Activated B cell treated with CpG ODN at 0.5 μM for 24 hours (primary cell): Measurements from ENCODE around the gene FHIT. TPM values are rescaled to one million over a fixed set of nuclear protein-coding genes. Genes with fewer than 3 reads are reported as not detected.

ENCODE experiments used
- ATAC-seq: fragments of 200-7000 bp; cut with Tn5 transposase; one replicate; pipeline ENCODE4 v1.10.0; 2021; ENCODE audit warnings: low read depth, mild to moderate bottlenecking, moderate library complexity
- CTCF ChIA-PET: fragments of 350-600 bp; sonication (Branson Sonifier 250); formaldehyde crosslinking; loops from one replicate; lab custom pipeline; 2021; ENCODE audit warnings: antibody characterized with exemption; lab: Charles Lee
- POLR2A ChIA-PET: fragments of 350-600 bp; sonication (Branson Sonifier 250); formaldehyde crosslinking; loops from one replicate; lab custom pipeline; 2021; ENCODE audit warnings: antibody characterized with exemption; lab: Charles Lee
- DNase-seq: peaks from one replicate; pipeline ENCODE4 v3.0.0; 2022
- H3K27ac Mint-ChIP-seq: one replicate; pipeline ENCODE4 v1.8.0; 2020; ENCODE audit warnings: mixed read lengths
- H3K27me3 Mint-ChIP-seq: one replicate; pipeline ENCODE4 v1.8.0; 2021; ENCODE audit warnings: mixed read lengths
- H3K36me3 Mint-ChIP-seq: one replicate; pipeline ENCODE4 v1.8.0; 2021; ENCODE audit warnings: low read depth, mixed read lengths
- H3K4me1 Mint-ChIP-seq: one replicate; pipeline ENCODE4 v1.8.0; 2021; ENCODE audit warnings: mixed read lengths
- H3K4me3 Mint-ChIP-seq: one replicate; pipeline ENCODE4 v1.8.0; 2020; ENCODE audit warnings: mild to moderate bottlenecking, mixed read lengths
- H3K9me3 Mint-ChIP-seq: one replicate; pipeline ENCODE4 v1.8.0; 2020; ENCODE audit warnings: mixed read lengths
- intact Hi-C: fragments of 100-400 bp; cut with micrococcal nuclease; formaldehyde crosslinking; loops from one replicate; pipeline ENCODE4 v1.15.1; 2024
- total RNA-seq: library from RNA; stranded (reverse); gene quantifications from 2 replicates; pipeline ENCODE4 v1.2.3, GENCODE V29; 2022
- TF ChIP-seq, protein P1 (sequence below): fragments of 200-600 bp; IDR thresholded peaks from one replicate; pipeline ENCODE4 v1.8.0; 2022; ENCODE audit warnings: antibody characterized with exemption, mild to moderate bottlenecking

The FHIT gene
- total RNA-seq, 1 donor from 2014 or later = 5.5 TPM

DNA sequence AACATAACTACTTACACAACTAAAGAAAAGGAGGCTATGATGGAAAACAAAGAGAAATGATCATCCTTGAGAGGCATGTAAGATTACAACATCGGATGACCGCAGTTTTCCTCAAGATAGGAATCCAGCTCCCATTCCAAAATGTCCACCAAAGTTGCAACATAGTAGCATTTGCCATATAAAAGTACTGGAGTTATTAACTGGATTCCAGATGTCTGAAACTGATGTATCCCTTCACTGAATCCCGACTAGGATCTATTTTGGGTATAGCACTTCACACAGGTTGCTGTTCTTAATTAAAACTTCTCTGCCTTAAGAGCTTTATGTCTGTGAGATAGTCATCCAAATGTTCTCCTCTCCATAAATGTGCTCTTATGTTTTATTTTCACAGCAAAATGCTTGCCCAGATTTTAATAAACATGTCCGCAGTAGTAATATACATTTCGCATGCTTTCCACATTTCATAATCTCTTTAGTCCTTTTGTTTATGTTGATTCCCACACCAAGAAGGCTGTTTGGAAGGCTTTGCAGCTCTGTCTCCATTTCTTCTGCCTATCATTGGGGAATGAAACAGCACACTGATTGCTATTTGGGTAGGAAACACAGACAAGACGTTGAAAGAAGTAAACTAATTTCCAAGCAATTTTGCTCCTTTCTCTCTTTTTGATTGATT lies 1484.9 kb downstream of the FHIT start:
- no peak overlapping the region for H3K27ac Mint-ChIP-seq
- POLR2A ChIA-PET = no interaction called here
- intact Hi-C loops = no loop called here
- CTCF ChIA-PET = interaction anchor here (1.5 kb wide), 1 partner anchor 10 kb away, joined by 3 read pairs; no protein-coding TSS in a partner anchor
- H3K4me1 Mint-ChIP-seq = peaks cover 3% of the 10 kb centered on the region
- no peaks in the 10 kb centered on the region for H3K36me3 Mint-ChIP-seq
- no peak overlapping the region for H3K4me3 Mint-ChIP-seq
- TF ChIP-seq, protein P1, sequence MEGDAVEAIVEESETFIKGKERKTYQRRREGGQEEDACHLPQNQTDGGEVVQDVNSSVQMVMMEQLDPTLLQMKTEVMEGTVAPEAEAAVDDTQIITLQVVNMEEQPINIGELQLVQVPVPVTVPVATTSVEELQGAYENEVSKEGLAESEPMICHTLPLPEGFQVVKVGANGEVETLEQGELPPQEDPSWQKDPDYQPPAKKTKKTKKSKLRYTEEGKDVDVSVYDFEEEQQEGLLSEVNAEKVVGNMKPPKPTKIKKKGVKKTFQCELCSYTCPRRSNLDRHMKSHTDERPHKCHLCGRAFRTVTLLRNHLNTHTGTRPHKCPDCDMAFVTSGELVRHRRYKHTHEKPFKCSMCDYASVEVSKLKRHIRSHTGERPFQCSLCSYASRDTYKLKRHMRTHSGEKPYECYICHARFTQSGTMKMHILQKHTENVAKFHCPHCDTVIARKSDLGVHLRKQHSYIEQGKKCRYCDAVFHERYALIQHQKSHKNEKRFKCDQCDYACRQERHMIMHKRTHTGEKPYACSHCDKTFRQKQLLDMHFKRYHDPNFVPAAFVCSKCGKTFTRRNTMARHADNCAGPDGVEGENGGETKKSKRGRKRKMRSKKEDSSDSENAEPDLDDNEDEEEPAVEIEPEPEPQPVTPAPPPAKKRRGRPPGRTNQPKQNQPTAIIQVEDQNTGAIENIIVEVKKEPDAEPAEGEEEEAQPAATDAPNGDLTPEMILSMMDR = no peak
- ATAC-seq (no peak), DNase-seq (no peak)
- no peaks in the 10 kb centered on the region for H3K9me3 Mint-ChIP-seq
- H3K27me3 Mint-ChIP-seq = no peaks in the 10 kb centered on the region

DNA sequence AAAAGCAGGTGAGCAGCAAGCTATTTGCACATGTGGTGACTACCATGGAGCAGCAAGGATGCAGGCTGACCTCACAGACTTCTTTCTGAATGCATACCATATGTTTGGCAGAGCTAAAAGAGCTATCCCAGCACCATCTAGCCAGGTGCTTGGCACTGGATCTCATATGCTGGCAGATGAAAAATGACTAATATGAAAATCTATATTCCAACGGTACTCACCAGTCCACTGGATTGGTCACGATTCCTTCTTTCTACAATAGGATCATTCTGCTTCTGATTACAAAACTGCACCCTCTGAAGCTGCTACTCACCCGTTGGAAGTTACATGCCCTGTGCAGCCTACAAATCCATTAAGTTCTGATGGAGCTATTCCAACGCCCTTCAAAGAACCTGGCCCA lies 1487.1 kb downstream of the FHIT start:
- no peak for DNase-seq
- TF ChIP-seq, protein P1 = no peak
- Mint-ChIP-seq H3K4me3 (no peak overlapping the region), H3K27me3 (no peaks in the 10 kb centered on the region), H3K9me3 (no peaks in the 10 kb centered on the region), H3K27ac (no peak overlapping the region), H3K4me1 (peaks cover 9% of the 10 kb centered on the region), H3K36me3 (no peaks in the 10 kb centered on the region)
- POLR2A ChIA-PET = no interaction called here
- intact Hi-C loops = no loop called here
- ATAC-seq = no peak
- CTCF ChIA-PET = no interaction called here

DNA sequence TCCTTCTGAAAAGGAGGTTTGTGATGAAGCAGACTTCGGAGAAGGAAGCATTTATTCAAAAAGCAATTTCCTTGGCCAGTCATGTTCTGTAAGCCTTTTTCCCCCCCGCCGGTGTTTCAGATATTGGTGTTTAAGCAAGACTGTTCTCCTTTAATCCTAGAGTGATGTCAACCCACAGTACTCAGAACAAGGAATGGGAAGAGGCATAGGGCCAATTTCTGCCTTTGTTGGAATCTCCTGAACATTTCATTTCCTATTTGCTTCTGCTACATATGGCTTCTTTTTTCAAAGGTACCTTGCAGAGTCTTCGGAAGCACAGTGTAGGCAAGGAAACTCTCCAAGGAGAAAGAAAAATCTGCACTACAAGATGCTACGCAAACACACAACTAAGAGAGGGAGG lies 1488.3 kb downstream of the FHIT start:
- TF ChIP-seq, protein P1 = no peak
- no peaks in the 10 kb centered on the region for H3K9me3 Mint-ChIP-seq
- ATAC-seq (no peak), DNase-seq (no peak)
- H3K27ac Mint-ChIP-seq = no peak overlapping the region
- ChIA-PET CTCF (no interaction called here), POLR2A (no interaction called here)
- no peak overlapping the region for H3K4me3 Mint-ChIP-seq
- intact Hi-C loops = no loop called here
- H3K4me1 Mint-ChIP-seq = peaks cover 13% of the 10 kb centered on the region
- no peaks in the 10 kb centered on the region for H3K27me3 Mint-ChIP-seq
- H3K36me3 Mint-ChIP-seq = no peaks in the 10 kb centered on the region

DNA sequence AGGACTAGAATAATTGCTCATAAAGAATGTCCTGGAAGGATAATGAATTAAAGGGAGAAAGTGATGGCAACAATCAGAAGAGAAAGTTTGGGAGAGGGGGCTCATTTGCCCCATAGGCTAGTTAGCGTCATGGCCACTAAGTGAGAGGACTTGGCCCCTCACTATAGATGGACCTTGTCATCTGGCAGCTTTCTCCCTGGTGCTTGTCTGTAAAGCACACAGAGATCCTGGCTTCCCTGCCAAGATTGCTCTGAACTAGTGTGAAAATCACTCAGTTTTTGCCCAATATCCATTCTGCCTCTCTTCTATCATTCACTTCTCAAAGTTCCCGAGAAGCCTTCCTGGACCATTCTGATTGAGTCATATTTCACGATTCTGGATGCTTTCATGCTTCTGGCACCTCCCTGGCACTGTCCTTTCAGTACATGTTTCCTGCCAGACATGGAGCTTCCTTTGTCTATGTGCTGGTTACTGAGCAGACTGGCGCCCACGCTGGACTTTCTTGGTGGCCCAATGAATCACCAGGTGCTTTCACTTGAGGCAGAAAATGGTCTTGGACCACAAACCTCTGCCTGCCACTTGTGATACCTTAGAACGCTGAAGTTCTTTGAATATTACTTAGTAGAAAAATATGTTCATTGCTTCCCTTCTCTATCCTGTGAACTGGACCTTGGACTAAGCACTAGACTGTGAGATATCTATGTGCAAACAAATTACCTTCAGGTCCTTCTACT lies 1491.8 kb downstream of the FHIT start:
- Mint-ChIP-seq H3K36me3 (no peaks in the 10 kb centered on the region), H3K27ac (no peak overlapping the region)
- intact Hi-C loops = no loop called here

GRCh38 chr3:59758672-59759071 lies 1492.6 kb downstream of the FHIT start:
- H3K4me1 Mint-ChIP-seq = peaks cover 10% of the 10 kb centered on the region
- no peaks in the 10 kb centered on the region for H3K36me3 Mint-ChIP-seq
- TF ChIP-seq, protein P1 = no peak
- no peak for ATAC-seq
- H3K27ac Mint-ChIP-seq = no peak overlapping the region
- no peak for DNase-seq
- no peaks in the 10 kb centered on the region for H3K27me3 Mint-ChIP-seq
- H3K9me3 Mint-ChIP-seq = no peaks in the 10 kb centered on the region
- intact Hi-C loops = no loop called here
- POLR2A ChIA-PET = no interaction called here
- CTCF ChIA-PET = interaction anchor here (1.3 kb wide), 1 partner anchor 183 kb away, joined by 3 read pairs; no protein-coding TSS in a partner anchor
- H3K4me3 Mint-ChIP-seq = no peak overlapping the region

More for the DNA sequence above, 1491.8 kb downstream of the FHIT start:
- TF ChIP-seq, protein P1 = no peak
- Mint-ChIP-seq H3K4me3 (no peak overlapping the region), H3K27me3 (no peaks in the 10 kb centered on the region), H3K9me3 (no peaks in the 10 kb centered on the region), H3K4me1 (peaks cover 12% of the 10 kb centered on the region)
- ATAC-seq (no peak), DNase-seq (no peak)
- POLR2A ChIA-PET = no interaction called here
- CTCF ChIA-PET = no interaction called here
